Measurements from ENCODE around the gene STPG4.

DNA sequence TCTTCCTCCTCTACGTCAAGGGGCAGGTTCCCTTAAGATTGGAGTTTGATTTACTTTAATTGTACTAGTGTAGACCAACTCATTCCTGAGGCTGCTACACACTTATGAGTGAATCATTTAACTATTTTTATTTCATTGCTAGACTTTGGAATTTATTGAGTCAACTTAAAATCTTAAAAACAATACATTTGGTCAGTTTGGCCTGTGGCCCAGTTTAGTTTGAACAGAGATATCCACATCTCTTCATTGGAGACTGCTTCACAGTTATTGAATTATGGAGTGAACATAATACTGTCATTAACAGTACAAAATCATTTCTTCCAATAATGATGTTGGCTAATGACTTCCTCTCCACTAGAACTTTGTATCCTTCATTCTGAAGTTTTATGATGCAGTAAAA is 34.5 kb upstream of the STPG4 start:
- TF ChIP-seq, protein P1, sequence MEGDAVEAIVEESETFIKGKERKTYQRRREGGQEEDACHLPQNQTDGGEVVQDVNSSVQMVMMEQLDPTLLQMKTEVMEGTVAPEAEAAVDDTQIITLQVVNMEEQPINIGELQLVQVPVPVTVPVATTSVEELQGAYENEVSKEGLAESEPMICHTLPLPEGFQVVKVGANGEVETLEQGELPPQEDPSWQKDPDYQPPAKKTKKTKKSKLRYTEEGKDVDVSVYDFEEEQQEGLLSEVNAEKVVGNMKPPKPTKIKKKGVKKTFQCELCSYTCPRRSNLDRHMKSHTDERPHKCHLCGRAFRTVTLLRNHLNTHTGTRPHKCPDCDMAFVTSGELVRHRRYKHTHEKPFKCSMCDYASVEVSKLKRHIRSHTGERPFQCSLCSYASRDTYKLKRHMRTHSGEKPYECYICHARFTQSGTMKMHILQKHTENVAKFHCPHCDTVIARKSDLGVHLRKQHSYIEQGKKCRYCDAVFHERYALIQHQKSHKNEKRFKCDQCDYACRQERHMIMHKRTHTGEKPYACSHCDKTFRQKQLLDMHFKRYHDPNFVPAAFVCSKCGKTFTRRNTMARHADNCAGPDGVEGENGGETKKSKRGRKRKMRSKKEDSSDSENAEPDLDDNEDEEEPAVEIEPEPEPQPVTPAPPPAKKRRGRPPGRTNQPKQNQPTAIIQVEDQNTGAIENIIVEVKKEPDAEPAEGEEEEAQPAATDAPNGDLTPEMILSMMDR (IDR thresholded peaks at IDR 0.05 in 8 of 11, conservative IDR thresholded peaks at IDR 0.05 in 3 of 11), result no peak
- no peak for TF ChIP-seq POLR2A (IDR thresholded peaks at IDR 0.05)

Measured in spleen (tissue), 7 donors.